H9 (cell line): Measurements from ENCODE around the gene RABL3. TPM values are rescaled to one million over a fixed set of nuclear protein-coding genes. Genes with fewer than 3 reads are reported as not detected.

ENCODE experiments used
- DNase-seq: peaks from one replicate; pipeline ENCODE4 v3.0.0-alpha.2; 2017
- H2AFZ ChIP-seq: one replicate; pipeline ENCODE4 v1.6.1; 2013; ENCODE audit warnings: mild to moderate bottlenecking, low read length, control low read depth, moderate library complexity
- H2AK5ac ChIP-seq: 2 replicates; pipeline ENCODE4 v1.6.1; 2013; ENCODE audit warnings: low read length, control low read depth, mixed read lengths; ENCODE audit not compliant: insufficient read length
- H2BK120ac ChIP-seq: one replicate; pipeline ENCODE4 v1.6.1; 2013; ENCODE audit warnings: low read depth, mild to moderate bottlenecking, low read length, control low read depth, inconsistent platforms; ENCODE audit not compliant: poor library complexity, severe bottlenecking
- H2BK12ac ChIP-seq: 2 replicates; pipeline ENCODE4 v1.6.1; 2013; ENCODE audit warnings: low read length, control low read depth, mixed read lengths, low read depth; ENCODE audit not compliant: insufficient read length
- H2BK15ac ChIP-seq: 2 replicates; pipeline ENCODE4 v1.6.1; 2013; ENCODE audit warnings: low read depth, low read length, control low read depth
- H2BK20ac ChIP-seq: one replicate; pipeline ENCODE4 v1.6.1; 2013; ENCODE audit warnings: low read depth, mild to moderate bottlenecking, low read length, control low read depth, inconsistent platforms; ENCODE audit not compliant: poor library complexity, severe bottlenecking
- H2BK5ac ChIP-seq: 2 replicates; pipeline ENCODE4 v1.6.1; 2013; ENCODE audit warnings: low read length, control low read depth, mixed read lengths; ENCODE audit not compliant: insufficient read length
- H3K14ac ChIP-seq: 2 replicates; pipeline ENCODE4 v1.6.1; 2013; ENCODE audit warnings: low read length, control low read depth; ENCODE audit not compliant: insufficient read depth
- H3K18ac ChIP-seq: 2 replicates; pipeline ENCODE4 v1.6.1; 2013; ENCODE audit warnings: low read depth, mild to moderate bottlenecking, mixed read lengths, low read length, control low read depth; ENCODE audit not compliant: insufficient read length
- H3K23ac ChIP-seq: 2 replicates; pipeline ENCODE4 v1.6.1; 2013; ENCODE audit warnings: low read length, control low read depth, mixed read lengths, low read depth; ENCODE audit not compliant: insufficient read length
- H3K23me2 ChIP-seq: 2 replicates; pipeline ENCODE4 v1.6.1; 2013; ENCODE audit warnings: low read depth, mild to moderate bottlenecking, mixed read lengths, low read length, control low read depth; ENCODE audit not compliant: insufficient read length, poor library complexity, severe bottlenecking
- H3K27ac ChIP-seq: 2 replicates; pipeline ENCODE4 v1.5.1; 2013; ENCODE audit warnings: low read length, control low read depth, mixed read lengths, low read depth; ENCODE audit not compliant: insufficient read length
- H3K27me3 ChIP-seq: 2 replicates; pipeline ENCODE4 v1.6.1; 2013; ENCODE audit warnings: low read length, control low read depth, inconsistent platforms; ENCODE audit not compliant: insufficient read depth
- H3K4ac ChIP-seq: 2 replicates; pipeline ENCODE4 v1.6.1; 2013; ENCODE audit warnings: low read depth, mild to moderate bottlenecking, control low read depth, inconsistent platforms, low read length, moderate library complexity
- H3K4me1 ChIP-seq: 2 replicates; pipeline ENCODE4 v1.6.1; 2013; ENCODE audit warnings: low read length, control low read depth, inconsistent platforms; ENCODE audit not compliant: insufficient read depth
- H3K4me2 ChIP-seq: 2 replicates; pipeline ENCODE4 v1.6.1; 2013; ENCODE audit warnings: low read length, control low read depth, mixed read lengths; ENCODE audit not compliant: insufficient read length, insufficient read depth
- H3K56ac ChIP-seq: 2 replicates; pipeline ENCODE4 v1.6.1; 2013; ENCODE audit warnings: low read depth, mild to moderate bottlenecking, mixed read lengths, low read length, control low read depth; ENCODE audit not compliant: insufficient read length
- H3K79me1 ChIP-seq: 2 replicates; pipeline ENCODE4 v1.6.1; 2013; ENCODE audit warnings: low read depth, mild to moderate bottlenecking, moderate library complexity, low read length, control low read depth, inconsistent platforms; ENCODE audit not compliant: insufficient read depth, poor library complexity, severe bottlenecking
- H3K79me2 ChIP-seq: 2 replicates; pipeline ENCODE4 v1.6.1; 2013; ENCODE audit warnings: low read length, control low read depth, inconsistent platforms; ENCODE audit not compliant: insufficient read depth
- H3K9ac ChIP-seq: 2 replicates; pipeline ENCODE4 v1.6.1; 2013; ENCODE audit warnings: low read length, control low read depth, mixed read lengths; ENCODE audit not compliant: insufficient read length; ENCODE audit errors: extremely low read depth
- H3K9me3 ChIP-seq: one replicate; pipeline ENCODE4 v1.6.1; 2013; ENCODE audit warnings: low read depth, low read length, inconsistent platforms; ENCODE audit not compliant: control insufficient read depth
- H3T11ph ChIP-seq: one replicate; pipeline ENCODE4 v1.6.1; 2013; ENCODE audit warnings: mild to moderate bottlenecking, low read length, control low read depth, inconsistent platforms
- H4K20me1 ChIP-seq: one replicate; pipeline ENCODE4 v1.6.1; 2013; ENCODE audit not compliant: control insufficient read depth, insufficient read length, insufficient read depth
- H4K5ac ChIP-seq: 2 replicates; pipeline ENCODE4 v1.6.1; 2013; ENCODE audit warnings: low read depth, mild to moderate bottlenecking, mixed read lengths, low read length, control low read depth; ENCODE audit not compliant: insufficient read length
- H4K8ac ChIP-seq: replicated peaks from 2 replicates; pipeline ENCODE4 v1.6.1; 2013; ENCODE audit warnings: low read length, control low read depth, mixed read lengths, low read depth; ENCODE audit not compliant: insufficient read length
- H4K91ac ChIP-seq: 2 replicates; pipeline ENCODE4 v1.6.1; 2013; ENCODE audit warnings: low read depth, mild to moderate bottlenecking, moderate library complexity, mixed read lengths, low read length, control low read depth; ENCODE audit not compliant: insufficient read length
- H3K27ac Mint-ChIP-seq, 3 experiments: 2 replicates in 2 of 3; 3 replicates in 1 of 3; pipeline ENCODE4 v1.8.0; 2020 to 2021; ENCODE audit warnings: mixed read lengths in 3 of 3, mild to moderate bottlenecking in 1 of 3, moderate library complexity in 1 of 3
- H3K27me3 Mint-ChIP-seq: 2 replicates; pipeline ENCODE4 v1.8.0; 2021; ENCODE audit warnings: low read depth, mild to moderate bottlenecking, moderate library complexity, mixed read lengths
- H3K36me3 Mint-ChIP-seq, 3 experiments: 2 replicates in 2 of 3; 3 replicates in 1 of 3; pipeline ENCODE4 v1.8.0; 2020 to 2021; ENCODE audit warnings: low read depth in 3 of 3, mixed read lengths in 3 of 3; ENCODE audit not compliant: insufficient read depth in 1 of 3
- H3K4me1 Mint-ChIP-seq, 2 experiments: 2 replicates each; pipeline ENCODE4 v1.8.0; 2020; ENCODE audit warnings: mixed read lengths in 2 of 2
- H3K4me3 Mint-ChIP-seq, 2 experiments: 2 replicates in 1 of 2; 3 replicates in 1 of 2; pipeline ENCODE4 v1.8.0; 2020 to 2021; ENCODE audit warnings: mild to moderate bottlenecking in 2 of 2, mixed read lengths in 2 of 2, moderate library complexity in 1 of 2
- H3K9me3 Mint-ChIP-seq, 2 experiments: 2 replicates in 1 of 2; 3 replicates in 1 of 2; pipeline ENCODE4 v1.8.0; 2020; ENCODE audit warnings: mild to moderate bottlenecking in 2 of 2, mixed read lengths in 2 of 2, moderate library complexity in 1 of 2
- CTCF ChIP-seq: fragments of 200-600 bp; sonication (generic); conservative IDR thresholded peaks from 3 replicates; pipeline ENCODE4 v1.8.0; 2021; ENCODE audit warnings: antibody characterized with exemption, mild to moderate bottlenecking
- WGBS: extraction: QIAGEN DNeasy Blood & Tissue Kit; methylation state at CpG from one replicate; pipeline ENCODE4 v1.1.7; 2013; ENCODE audit warnings: missing lambda C conversion rate, low lambda C conversion rate, mixed read lengths; ENCODE audit not compliant: insufficient read length; ENCODE audit errors: extremely low coverage; 5-methylcytosine and 5-hydroxymethylcytosine counted together
- total RNA-seq: library from RNA; stranded (reverse); gene quantifications from 2 replicates; pipeline ENCODE4 v1.2.1, GENCODE V29; 2021

The RABL3 gene
- total RNA-seq, 1 experiment from 2014 or later = 26.7 TPM

- Histone ChIP-seq H3K18ac (no peak overlapping the region), H3K14ac (no peak overlapping the region), H4K91ac (no peak overlapping the region), H4K8ac (no peak overlapping the region), H2BK20ac (peak overlapping the region; percentile 45), H2AFZ (no peak overlapping the region), H2BK5ac (no peak overlapping the region), H3K79me2 (no peaks in the 10 kb centered on the region), H2AK5ac (no peak overlapping the region), H3T11ph (no peak overlapping the region), H3K9ac (no peak overlapping the region), H4K5ac (no peak overlapping the region), H3K27me3 (no peaks in the 10 kb centered on the region), H3K9me3 (no peaks in the 10 kb centered on the region), H3K4me2 (no peak overlapping the region), H3K23me2 (no peaks in the 10 kb centered on the region), H3K27ac (no peak overlapping the region), H3K23ac (no peak overlapping the region), H2BK120ac (no peak overlapping the region), H3K4ac (no peak overlapping the region), H4K20me1 (no peaks in the 10 kb centered on the region), H3K56ac (no peak overlapping the region), H2BK12ac (no peak overlapping the region), H2BK15ac (no peak overlapping the region), H3K79me1 (no peaks in the 10 kb centered on the region), H3K4me1 (no peaks in the 10 kb centered on the region)
- WGBS = no CpG with 5 or more reads among the region's 4 CpGs
- TF ChIP-seq CTCF = no peak
- Mint-ChIP-seq H3K4me1 (peaks cover 16 to 19% of the 10 kb centered on the region in 2 experiments), H3K27ac (peak overlapping the region in 1 of 3 experiments; percentile 42; a peak in 3 of 7 replicates), H3K4me3 (no peak overlapping the region), H3K36me3 (peaks cover 12 to 33% (median 21%) of the 10 kb centered on the region in 3 experiments), H3K9me3 (peaks cover 19 to 21% of the 10 kb centered on the region in 2 experiments), H3K27me3 (peaks cover 3% of the 10 kb centered on the region; the same call in 1 of the 2 replicates)
- no peak for DNase-seq
Measured at GRCh38 chr3:120730576-120731542, 11.5 kb downstream of the RABL3 start.
